ENCODE results near the gene RPL14. TPM values are rescaled to one million over a fixed set of nuclear protein-coding genes. Genes with fewer than 3 reads are reported as not detected.

The RPL14 gene
- total RNA-seq, 1 donor from 2014 or later: 347 TPM

Other genes starting within 250 kb of the RPL14 start
- gene EIF1B, start 147.6 kb upstream of the RPL14 start, total RNA-seq (ENCODE audit: insufficient read depth, low replicate concordance): 49.4 TPM
- 0.48 TPM for gene ENTPD3, start 70.2 kb upstream of the RPL14 start, total RNA-seq (ENCODE audit: insufficient read depth, low replicate concordance)
- 8.2 TPM for gene ZNF619, start 19.8 kb downstream of the RPL14 start, total RNA-seq (ENCODE audit: insufficient read depth, low replicate concordance)
- 2.4 TPM for gene ZNF620, start 48.7 kb downstream of the RPL14 start, total RNA-seq (ENCODE audit: insufficient read depth, low replicate concordance)
- 20.5 TPM for gene ZNF621, start 67.6 kb downstream of the RPL14 start, total RNA-seq (ENCODE audit: insufficient read depth, low replicate concordance)